Spleen (tissue), 7 donors: ENCODE data around the gene LRRC45.

ENCODE experiments used
- CTCF ChIP-seq, 11 experiments: fragments of 200-600 bp in 7 of 11; fragments of 450-650 bp in 4 of 11; sonication (generic) in 4 of 11; IDR thresholded peaks in 8 of 11; conservative IDR thresholded peaks in 3 of 11; 1 replicate in 7 of 11; 2 replicates in 4 of 11; pipeline versions ENCODE4 v1.4.0 to v1.8.0; 2016 to 2021; ENCODE audit warnings: antibody characterized with exemption in 11 of 11, inconsistent platforms in 4 of 11, mild to moderate bottlenecking in 1 of 11
- POLR2A ChIP-seq, 3 donors: fragments of 450-650 bp; IDR thresholded peaks; one replicate each; pipeline ENCODE4 v1.5.1; 2017; ENCODE audit warnings: antibody characterized with exemption in 3 of 3, mild to moderate bottlenecking in 1 of 3
- donor health status: DM: no; HTN: no; CAD: no; lungs with moderate emphysema.
- donor health status: DM: no; HTN: no; CAD: no.
- donor health status: DM: no; HTN: no; CAD: no.

DNA sequence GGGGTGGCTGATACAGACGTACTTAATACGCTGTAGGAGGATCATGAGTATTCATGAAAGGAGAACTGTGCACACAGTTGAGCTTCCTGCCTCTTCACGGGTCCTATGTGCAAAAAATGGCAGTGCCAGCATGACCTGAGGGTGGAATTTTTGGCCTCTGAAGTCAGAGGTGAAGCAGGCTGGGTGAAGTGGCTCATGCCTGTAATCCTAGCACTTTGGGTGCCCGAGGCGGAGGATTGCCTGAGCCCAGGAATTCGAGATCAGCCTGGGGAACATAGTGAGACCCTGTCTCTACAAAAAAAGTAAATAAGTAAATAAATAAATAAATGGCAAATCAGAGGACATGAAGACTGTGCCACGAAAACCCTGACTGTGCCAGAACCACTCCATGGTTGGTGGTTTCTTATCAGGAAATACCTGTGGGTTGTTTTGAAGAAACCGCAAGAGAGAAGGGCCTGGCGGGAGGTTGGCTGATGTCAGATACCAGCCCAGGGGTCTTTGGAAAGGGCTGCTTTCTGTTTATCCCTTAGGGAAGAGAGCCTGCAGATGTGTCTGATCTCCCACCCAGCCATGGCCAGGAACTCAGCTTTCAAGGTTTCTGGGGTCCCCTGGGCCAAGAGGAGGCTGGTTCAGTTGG lies 42.3 kb upstream of the LRRC45 start:
- TF ChIP-seq CTCF (IDR thresholded peaks at IDR 0.05 in 8 of 11, conservative IDR thresholded peaks at IDR 0.05 in 3 of 11) (no peak), POLR2A (IDR thresholded peaks at IDR 0.05) (no peak)
